Thymus (tissue), 14 donors: Measurements from ENCODE around the gene PDE1A. TPM values are rescaled to one million over a fixed set of nuclear protein-coding genes. Genes with fewer than 3 reads are reported as not detected.
A peak's percentile ranks its signal among the peaks of the same experiment; 100 is the strongest.

Source experiments
- DNase-seq, 9 donors: peaks; one replicate each; pipeline ENCODE4 v3.0.0-alpha.2; 2013; ENCODE audit warnings: low spot score in 9 of 9, low read depth in 6 of 9, missing footprints in 1 of 9
- H3K27ac ChIP-seq, 2 donors: one replicate each; pipeline ENCODE4 v1.5.1; 2013; ENCODE audit warnings: control low read depth in 1 of 2, low read depth in 1 of 2, low read length in 1 of 2, mild to moderate bottlenecking in 1 of 2, moderate library complexity in 1 of 2
- H3K27me3 ChIP-seq, 2 donors: one replicate each; pipeline ENCODE4 v1.5.1; 2013; ENCODE audit warnings: low read length in 1 of 2; ENCODE audit not compliant: control insufficient read depth in 2 of 2, insufficient read depth in 1 of 2
- H3K36me3 ChIP-seq, 2 donors: one replicate each; pipeline ENCODE4 v1.5.1; 2013; ENCODE audit warnings: low read length in 1 of 2, mild to moderate bottlenecking in 1 of 2, moderate library complexity in 1 of 2; ENCODE audit not compliant: control insufficient read depth in 2 of 2, insufficient read depth in 2 of 2
- H3K4me1 ChIP-seq, 2 donors: one replicate each; pipeline ENCODE4 v1.5.1; 2013; ENCODE audit warnings: low read length in 2 of 2; ENCODE audit not compliant: control insufficient read depth in 2 of 2, insufficient read depth in 2 of 2
- H3K4me3 ChIP-seq, 2 donors: one replicate each; pipeline ENCODE4 v1.5.1; 2013; ENCODE audit warnings: low read length in 2 of 2, control low read depth in 1 of 2, mild to moderate bottlenecking in 1 of 2
- H3K9me3 ChIP-seq, 2 donors: one replicate each; pipeline ENCODE4 v1.5.1; 2013; ENCODE audit warnings: low read length in 1 of 2, mild to moderate bottlenecking in 1 of 2; ENCODE audit not compliant: control insufficient read depth in 2 of 2, insufficient read depth in 1 of 2
- WGBS: extraction: QIAGEN DNeasy Blood & Tissue Kit; methylation state at CpG from one replicate; pipeline ENCODE4 v1.1.7; 2013; 5-methylcytosine and 5-hydroxymethylcytosine counted together
- long read RNA-seq, 10 donors: transcript quantifications; one replicate each; lab custom pipeline, GENCODE V29; 2026
- polyA plus RNA-seq: library from polyadenylated mRNA; stranded (reverse); fragments of 200-250 nt; gene quantifications from one replicate; pipeline ENCODE4 v1.2.3, GENCODE V29; 2013
- total RNA-seq: library from RNA; stranded (reverse); fragments of 120-200 nt; gene quantifications from one replicate; pipeline ENCODE4 v1.2.4, GENCODE V29; 2013
- donor health status: healthy.

The PDE1A gene
- total RNA-seq: 7.7 TPM
- 13.0 TPM for polyA plus RNA-seq
- long read RNA-seq, donor 1, partial matches to known transcripts: 0 of 1 reads
- long read RNA-seq, donor 1, other reads (novel, unspliced or antisense): 0 of 1 reads
- long read RNA-seq, donor 2: 0 reads
- long read RNA-seq, donor 3: 0 reads
- long read RNA-seq, donor 4, partial matches to known transcripts: 0 of 1 reads
- long read RNA-seq, donor 4, other reads (novel, unspliced or antisense): 0 of 1 reads
- long read RNA-seq, donor 5, partial matches to known transcripts: 0 of 2 reads
- long read RNA-seq, donor 5, other reads (novel, unspliced or antisense): 0 of 2 reads
- long read RNA-seq, donor 6, partial matches to known transcripts: 0 of 2 reads
- long read RNA-seq, donor 6, other reads (novel, unspliced or antisense): 0 of 2 reads
- long read RNA-seq, donor 7, partial matches to known transcripts: 0 of 1 reads
- long read RNA-seq, donor 7, other reads (novel, unspliced or antisense): 0 of 1 reads
- long read RNA-seq, donor 8: 0 reads
- long read RNA-seq, donor 9, partial matches to known transcripts: 0 of 1 reads
- long read RNA-seq, donor 9, other reads (novel, unspliced or antisense): 0 of 1 reads
- long read RNA-seq, donor 10: 0 reads

GRCh38 chr2:182426918-182427240, at the start of gene PDE1A:
Gene PDE1A, minus strand, starts transcription at chr2:182427036.
- peak within 1 kb of the TSS; percentile 35 to 46 for H3K27ac ChIP-seq
- DNase-seq: no peak

GRCh38 chr2:182473635-182474034, 46.8 kb upstream of the PDE1A start:
- H3K4me1 ChIP-seq: no peaks in the 10 kb centered on the region
- no peaks in the 10 kb centered on the region for H3K27me3 ChIP-seq
- no peak for DNase-seq
- whole genome bisulfite sequencing: 96% methylated on average over 4 of the region's 4 CpGs
- no peaks in the 10 kb centered on the region for H3K9me3 ChIP-seq
- H3K27ac ChIP-seq: no peak overlapping the region
- H3K4me3 ChIP-seq: no peak overlapping the region
- H3K36me3 ChIP-seq: no peaks in the 10 kb centered on the region

More at GRCh38 chr2:182426918-182427240, at the start of gene PDE1A:
- Histone ChIP-seq H3K9me3 (no peaks in the 10 kb centered on the region), H3K4me3 (no peak within 1 kb of the TSS), H3K27me3 (no peaks in the 10 kb centered on the region), H3K36me3 (no peaks in the 10 kb centered on the region), H3K4me1 (no peaks in the 10 kb centered on the region)
- WGBS: 73% methylated on average over 3 of the region's 3 CpGs

- H3K36me3 ChIP-seq: no peaks in the 10 kb centered on the region
- no peak for DNase-seq
- H3K9me3 ChIP-seq: no peaks in the 10 kb centered on the region
- H3K4me1 ChIP-seq: no peaks in the 10 kb centered on the region
- 74% methylated on average over 1 of the region's 1 CpG for WGBS
- H3K27ac ChIP-seq: no peak overlapping the region
- no peak overlapping the region for H3K4me3 ChIP-seq
- H3K27me3 ChIP-seq: no peaks in the 10 kb centered on the region
Observed at GRCh38 chr2:182463760-182464159, 36.9 kb upstream of the PDE1A start.

- Histone ChIP-seq H3K36me3 (no peaks in the 10 kb centered on the region), H3K4me1 (no peaks in the 10 kb centered on the region), H3K27me3 (no peaks in the 10 kb centered on the region), H3K9me3 (no peaks in the 10 kb centered on the region), H3K4me3 (no peak overlapping the region), H3K27ac (no peak overlapping the region)
- no peak for DNase-seq
- 86% methylated on average over 4 of the region's 4 CpGs for WGBS
Observed at GRCh38 chr2:182456784-182457183, 29.9 kb upstream of the PDE1A start.

- Histone ChIP-seq H3K27ac (no peak overlapping the region), H3K9me3 (no peaks in the 10 kb centered on the region), H3K36me3 (no peaks in the 10 kb centered on the region), H3K4me3 (no peak overlapping the region), H3K4me1 (no peaks in the 10 kb centered on the region), H3K27me3 (no peaks in the 10 kb centered on the region)
- WGBS: 93% methylated on average over 2 of the region's 2 CpGs
- no peak for DNase-seq
Observed at GRCh38 chr2:182452456-182452990, 25.7 kb upstream of the PDE1A start.

- no peak for DNase-seq
- H3K27me3 ChIP-seq: no peaks in the 10 kb centered on the region
- no peaks in the 10 kb centered on the region for H3K36me3 ChIP-seq
- H3K9me3 ChIP-seq: no peaks in the 10 kb centered on the region
- over 99% methylated on average over 2 of the region's 2 CpGs for WGBS
- H3K27ac ChIP-seq: no peak overlapping the region
- H3K4me1 ChIP-seq: no peaks in the 10 kb centered on the region
- no peak overlapping the region for H3K4me3 ChIP-seq
Observed at GRCh38 chr2:182448371-182448770, 21.5 kb upstream of the PDE1A start.

- Histone ChIP-seq H3K27ac (no peak overlapping the region), H3K4me1 (no peaks in the 10 kb centered on the region), H3K4me3 (no peak overlapping the region), H3K36me3 (no peaks in the 10 kb centered on the region), H3K27me3 (no peaks in the 10 kb centered on the region), H3K9me3 (no peaks in the 10 kb centered on the region)
- DNase-seq: no peak
- WGBS: 96% methylated on average over 2 of the region's 2 CpGs
Observed at GRCh38 chr2:182447863-182448262, 21.0 kb upstream of the PDE1A start.

GRCh38 chr2:182447163-182447562, 20.3 kb upstream of the PDE1A start:
- Histone ChIP-seq H3K27me3 (no peaks in the 10 kb centered on the region), H3K9me3 (no peaks in the 10 kb centered on the region), H3K27ac (no peak overlapping the region), H3K4me1 (no peaks in the 10 kb centered on the region), H3K36me3 (no peaks in the 10 kb centered on the region), H3K4me3 (no peak overlapping the region)
- DNase-seq: no peak
- WGBS: 97% methylated on average over 2 of the region's 2 CpGs

GRCh38 chr2:182446087-182446486, 19.3 kb upstream of the PDE1A start:
- H3K36me3 ChIP-seq: no peaks in the 10 kb centered on the region
- no peak overlapping the region for H3K27ac ChIP-seq
- H3K4me1 ChIP-seq: no peaks in the 10 kb centered on the region
- H3K4me3 ChIP-seq: no peak overlapping the region
- no peaks in the 10 kb centered on the region for H3K27me3 ChIP-seq
- no peak for DNase-seq
- H3K9me3 ChIP-seq: no peaks in the 10 kb centered on the region
